ENCODE data around the gene RANBP1.
"Not testable (repeated sequence)": the region's sequence is repeated elsewhere in the genome, so short reads cannot be mapped to it uniquely, and the experiment has no call there.

RANBP1 gene

GRCh38 chr22:20155330-20156041 is 39.6 kb downstream of the RANBP1 start:
- FAIRE-seq, result no peak

- no peak for FAIRE-seq
Observed at GRCh38 chr22:20156042-20156389, 40.1 kb downstream of the RANBP1 start.

DNA sequence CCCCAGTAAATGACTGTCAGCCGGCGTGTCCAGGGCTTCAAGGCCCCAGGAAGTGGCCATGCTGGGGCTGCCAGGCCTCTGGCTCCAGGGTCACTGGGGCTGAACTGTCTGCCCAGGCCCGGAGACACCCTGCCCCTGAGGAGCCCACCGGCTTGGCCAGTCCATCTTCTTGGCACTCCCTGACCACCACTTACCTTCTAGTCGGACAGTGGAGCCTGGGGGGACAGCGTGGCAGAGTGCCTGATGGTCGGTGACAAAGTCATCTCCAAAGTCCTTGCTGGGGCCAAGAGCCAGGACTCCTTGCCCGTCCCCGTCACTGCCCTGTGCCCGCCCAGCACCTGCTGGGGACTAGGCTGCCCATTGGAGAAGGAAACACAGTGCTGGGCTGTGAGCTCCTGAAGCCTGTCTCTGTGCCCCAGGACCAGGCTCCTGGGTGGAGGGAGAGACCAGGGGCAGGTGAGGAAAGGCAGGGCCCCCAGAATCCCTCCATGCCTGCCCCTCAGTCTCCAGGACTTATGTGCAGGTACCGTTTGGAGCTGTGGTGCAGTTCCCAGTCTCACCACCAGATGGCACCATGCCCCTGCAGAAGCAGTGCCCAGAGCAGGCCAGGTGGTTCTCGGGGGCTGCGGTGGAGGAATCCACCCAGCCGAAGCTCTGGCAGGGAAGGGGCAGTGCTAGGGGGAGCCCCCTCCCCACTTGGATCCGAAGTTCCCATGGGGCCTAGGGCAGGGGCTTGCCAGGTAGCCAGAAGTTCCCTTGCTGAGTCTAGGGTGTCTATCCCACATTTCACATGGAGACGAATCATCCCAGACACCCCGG is 40.9 kb downstream of the RANBP1 start:
- FAIRE-seq, result no peak

DNA sequence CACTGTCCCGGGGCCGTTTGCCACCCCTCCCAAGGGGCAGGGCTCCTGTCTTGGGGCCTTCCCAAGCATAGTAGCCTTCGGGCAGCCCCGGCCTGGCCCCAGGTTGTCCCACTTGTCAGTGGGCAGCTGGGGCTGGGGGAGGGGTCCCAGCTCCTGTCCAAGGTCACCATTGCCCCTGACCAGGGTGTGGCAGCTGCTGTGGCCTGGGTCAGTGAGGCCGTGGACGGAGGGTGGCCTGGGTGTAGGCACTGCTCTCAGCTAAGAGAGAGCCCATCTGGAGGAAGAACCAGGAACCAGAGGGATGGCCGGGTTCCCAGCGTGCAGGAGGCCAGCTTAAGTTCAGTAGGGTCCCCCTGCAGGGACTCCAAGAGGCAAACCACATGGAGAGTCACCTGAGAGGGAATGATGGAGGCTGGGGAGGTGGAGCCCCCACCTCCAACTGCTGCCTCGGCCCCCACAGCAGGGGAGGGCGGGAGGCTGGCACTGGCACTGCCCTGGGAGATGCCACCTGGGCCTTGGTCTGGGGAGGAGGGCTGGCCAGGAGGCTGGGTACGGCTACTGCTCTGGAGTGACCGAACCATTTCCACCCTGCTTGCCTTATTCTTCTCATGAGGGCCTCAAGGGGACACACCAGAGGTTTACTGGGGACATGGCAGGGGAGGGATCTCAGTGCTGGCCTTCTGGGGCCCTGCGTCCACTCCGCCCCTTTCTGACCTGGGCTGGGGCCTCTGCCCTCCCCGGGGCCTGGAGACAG is 41.7 kb downstream of the RANBP1 start:
- FAIRE-seq, result no peak

DNA sequence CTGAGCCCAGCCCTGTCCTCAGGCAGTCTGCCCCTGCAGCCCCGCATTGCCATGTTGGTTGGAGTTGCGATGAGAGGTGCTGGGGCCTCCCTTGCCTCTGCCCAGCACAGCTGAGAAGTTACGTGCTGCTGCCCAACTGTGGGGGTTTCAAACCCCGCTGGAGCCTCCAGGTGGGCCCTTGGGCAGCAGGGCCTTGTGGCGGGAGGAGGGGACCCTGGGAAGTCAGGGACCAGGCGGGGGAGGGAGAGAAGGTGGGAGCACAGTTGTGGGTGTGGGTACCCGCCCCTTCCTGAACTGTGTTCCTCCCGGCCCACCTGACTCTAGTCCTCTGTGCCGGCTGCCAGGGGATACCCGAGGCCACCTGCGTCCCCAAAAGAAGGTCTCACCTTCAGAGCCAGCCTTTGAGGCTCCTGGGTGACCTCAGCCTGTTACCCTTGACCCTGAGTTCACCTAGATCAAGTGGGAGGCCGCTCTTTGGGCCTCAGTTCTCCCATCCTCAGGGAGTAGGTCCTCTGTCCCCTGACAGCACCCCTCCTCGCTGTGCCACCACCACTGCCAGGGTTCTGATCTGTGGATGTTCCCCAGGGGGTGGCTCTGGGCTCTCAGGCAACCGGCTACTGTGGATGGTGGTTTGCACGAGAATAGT is 42.6 kb downstream of the RANBP1 start:
- FAIRE-seq, result no peak

GRCh38 chr22:20159076-20159475 is 43.2 kb downstream of the RANBP1 start:
- no peak for FAIRE-seq

- not testable (repeated sequence) for FAIRE-seq
Observed at GRCh38 chr22:20159531-20159930, 43.6 kb downstream of the RANBP1 start.

- FAIRE-seq, result no peak
Observed at GRCh38 chr22:20160041-20160440, 44.1 kb downstream of the RANBP1 start.

GRCh38 chr22:20164863-20165262 is 49.0 kb downstream of the RANBP1 start:
- FAIRE-seq, result no peak

DNA sequence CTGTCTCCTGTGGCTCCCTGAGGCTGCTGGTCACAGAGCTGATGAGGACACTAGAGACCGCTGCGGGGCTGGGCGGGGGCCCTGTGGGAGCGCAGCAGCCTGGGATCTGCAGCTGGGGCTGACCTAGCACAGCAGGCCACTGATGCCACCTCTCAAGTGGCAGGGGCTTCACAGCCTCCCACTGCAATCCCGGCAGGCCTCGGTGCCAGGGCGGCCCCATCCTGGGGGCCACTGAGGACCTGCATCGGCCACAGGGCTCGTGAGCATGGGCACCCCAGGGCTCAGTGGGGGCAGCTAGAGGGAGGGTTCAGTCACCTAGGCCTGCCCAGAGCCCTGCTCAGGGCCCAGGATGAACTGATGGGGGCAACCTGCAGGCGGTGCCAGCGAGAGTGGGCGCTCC is 49.5 kb downstream of the RANBP1 start:
- FAIRE-seq, result no peak

DNA sequence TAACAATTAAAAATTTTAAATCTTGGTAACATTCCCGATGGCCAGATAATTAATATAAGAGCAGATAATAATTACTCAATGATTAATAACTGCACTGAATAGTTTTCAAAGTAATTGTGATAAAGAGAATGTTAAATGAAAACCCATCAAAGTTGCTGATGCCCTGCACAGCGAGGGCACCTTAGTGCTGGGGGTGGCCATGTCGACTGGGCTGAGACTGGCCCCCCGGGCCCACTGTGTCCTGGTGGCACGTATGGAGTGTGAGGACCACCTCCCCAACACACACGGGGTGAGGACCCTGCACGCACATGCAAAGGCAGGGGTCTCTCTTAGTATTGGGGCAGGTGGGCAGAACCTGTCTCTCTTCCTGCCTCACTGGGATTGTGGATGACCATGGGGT is 50.0 kb downstream of the RANBP1 start:
- no peak for FAIRE-seq

DNA sequence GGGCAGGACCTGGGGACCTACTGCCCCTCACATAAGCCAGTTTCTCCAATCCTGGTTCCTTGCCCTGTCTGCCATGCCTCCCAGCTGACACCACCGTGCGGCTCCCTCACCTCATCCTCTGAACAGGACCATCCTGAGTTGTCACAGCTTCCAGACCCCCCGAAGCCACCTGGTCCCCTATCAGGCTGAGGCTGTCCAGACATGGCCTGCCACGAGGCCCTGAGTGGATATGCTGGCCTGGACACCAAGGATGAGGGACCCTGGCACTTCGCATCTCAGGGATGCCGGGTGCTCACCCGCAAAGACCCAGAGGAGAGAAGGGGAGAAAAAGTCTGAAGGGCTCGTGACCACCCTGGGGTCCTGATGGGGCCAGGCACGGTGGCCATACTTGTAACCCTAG is 50.8 kb downstream of the RANBP1 start:
- FAIRE-seq, result no peak

GRCh38 chr22:20167643-20168322 is 51.9 kb downstream of the RANBP1 start:
- no peak for FAIRE-seq

- no peak for FAIRE-seq
Observed at GRCh38 chr22:20169253-20169822, 53.4 kb downstream of the RANBP1 start.

DNA sequence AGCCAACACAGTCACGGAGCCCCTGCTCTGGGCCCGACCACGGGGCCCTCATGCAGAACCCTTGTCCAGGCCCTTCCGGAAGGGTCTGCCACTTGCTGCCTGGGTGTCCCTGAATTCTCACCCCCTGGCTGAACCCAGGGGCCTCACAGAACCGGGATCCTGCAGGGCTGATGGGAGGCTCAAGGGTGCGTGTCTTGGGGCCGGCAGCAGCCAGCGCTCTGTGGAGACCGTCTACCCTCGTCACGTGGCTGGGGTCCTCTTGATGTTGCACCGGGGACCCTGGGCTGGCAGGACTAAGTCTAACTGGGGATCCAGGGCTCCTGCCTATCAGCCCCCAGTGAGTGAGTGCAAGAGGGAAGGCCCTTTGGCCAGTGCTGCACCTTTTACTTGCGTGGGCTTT is 54.3 kb downstream of the RANBP1 start:
- no peak for FAIRE-seq

DNA sequence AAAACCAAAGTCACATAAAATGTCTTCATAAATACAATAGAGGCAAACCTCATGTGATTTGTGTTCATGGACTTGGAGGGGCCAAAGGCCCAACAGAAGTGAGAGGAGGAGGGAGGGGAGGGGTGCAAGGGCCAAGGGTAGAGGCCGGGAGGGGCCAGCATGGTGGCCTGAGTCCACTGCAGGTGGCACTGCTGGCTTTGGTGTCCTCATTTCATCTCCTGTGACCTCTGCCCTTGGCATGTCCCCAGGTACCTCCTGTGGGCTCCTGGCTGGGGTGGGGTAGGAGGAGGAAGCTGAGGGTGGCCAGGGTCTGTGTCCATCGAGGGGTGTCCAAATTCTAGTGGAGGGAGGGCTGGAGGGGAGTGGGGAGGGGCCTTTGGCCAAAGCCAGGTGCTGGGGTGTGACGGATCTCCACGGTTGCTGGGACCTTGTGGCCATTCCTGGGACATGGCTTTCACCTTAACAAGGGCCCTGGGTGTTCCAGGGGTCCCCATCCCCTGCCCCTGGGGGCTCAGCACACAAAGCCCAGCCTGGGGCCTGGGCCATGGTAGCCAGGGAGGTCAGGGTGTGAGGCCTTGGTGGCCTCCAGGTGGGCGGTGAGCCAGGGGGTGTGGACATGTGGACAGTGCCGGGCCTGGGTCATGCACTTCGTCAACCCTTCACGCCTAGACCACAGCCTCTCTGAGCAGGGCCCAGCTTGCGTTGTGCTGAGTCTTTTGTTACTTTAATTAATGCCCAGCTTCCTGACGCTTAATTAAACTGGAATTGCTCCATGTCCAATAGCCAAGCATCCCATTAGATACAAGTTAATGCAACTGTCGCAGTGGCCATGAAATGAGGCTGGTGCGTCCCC is 55.6 kb downstream of the RANBP1 start:
- FAIRE-seq, result no peak

DNA sequence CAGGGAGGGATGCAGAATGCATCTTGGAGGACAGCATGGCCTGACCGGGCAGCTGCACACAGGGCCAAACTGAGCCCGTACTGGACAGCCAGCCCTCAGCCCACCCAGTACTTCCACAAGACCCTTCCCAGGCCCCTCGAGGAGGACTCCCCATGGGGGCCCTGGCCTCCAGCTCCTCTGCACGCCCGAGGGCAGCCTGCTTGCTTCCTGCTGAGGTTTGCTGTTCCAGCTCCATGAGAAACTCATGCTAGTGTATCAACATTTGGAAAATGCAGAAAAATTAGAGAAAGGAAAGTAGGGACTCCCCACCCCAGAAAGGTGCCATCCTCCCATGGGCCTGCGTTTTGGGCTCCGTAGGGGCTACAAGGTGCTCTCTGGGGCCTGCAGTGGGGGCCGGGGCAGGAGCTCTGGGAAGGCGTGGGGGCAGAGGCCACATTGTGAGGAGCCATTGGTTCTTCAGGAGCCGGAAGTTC is 56.3 kb downstream of the RANBP1 start:
- no peak for FAIRE-seq

DNA sequence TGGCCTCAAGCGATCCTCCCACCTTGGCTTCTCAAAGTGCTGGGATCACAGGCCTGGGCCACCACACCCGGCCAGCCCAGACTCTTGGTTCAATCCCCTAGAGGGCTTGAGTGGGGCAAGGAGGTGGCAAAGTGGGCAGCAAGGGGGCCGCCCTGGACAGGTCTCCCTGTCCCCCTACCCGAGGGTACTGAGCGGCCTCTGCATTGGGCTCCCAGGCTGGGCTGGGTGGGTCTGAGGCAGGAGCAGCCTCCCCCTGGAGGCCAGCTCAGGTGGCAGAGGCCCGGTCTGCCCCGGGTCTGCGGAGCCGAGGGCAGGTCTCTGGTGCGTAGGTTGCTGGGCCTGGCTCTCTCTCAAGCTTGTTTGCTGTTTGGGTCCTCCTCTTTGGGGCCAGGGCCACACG is 57.3 kb downstream of the RANBP1 start:
- no peak for FAIRE-seq

GRCh38 chr22:20173772-20174171 is 57.9 kb downstream of the RANBP1 start:
- no peak for FAIRE-seq

DNA sequence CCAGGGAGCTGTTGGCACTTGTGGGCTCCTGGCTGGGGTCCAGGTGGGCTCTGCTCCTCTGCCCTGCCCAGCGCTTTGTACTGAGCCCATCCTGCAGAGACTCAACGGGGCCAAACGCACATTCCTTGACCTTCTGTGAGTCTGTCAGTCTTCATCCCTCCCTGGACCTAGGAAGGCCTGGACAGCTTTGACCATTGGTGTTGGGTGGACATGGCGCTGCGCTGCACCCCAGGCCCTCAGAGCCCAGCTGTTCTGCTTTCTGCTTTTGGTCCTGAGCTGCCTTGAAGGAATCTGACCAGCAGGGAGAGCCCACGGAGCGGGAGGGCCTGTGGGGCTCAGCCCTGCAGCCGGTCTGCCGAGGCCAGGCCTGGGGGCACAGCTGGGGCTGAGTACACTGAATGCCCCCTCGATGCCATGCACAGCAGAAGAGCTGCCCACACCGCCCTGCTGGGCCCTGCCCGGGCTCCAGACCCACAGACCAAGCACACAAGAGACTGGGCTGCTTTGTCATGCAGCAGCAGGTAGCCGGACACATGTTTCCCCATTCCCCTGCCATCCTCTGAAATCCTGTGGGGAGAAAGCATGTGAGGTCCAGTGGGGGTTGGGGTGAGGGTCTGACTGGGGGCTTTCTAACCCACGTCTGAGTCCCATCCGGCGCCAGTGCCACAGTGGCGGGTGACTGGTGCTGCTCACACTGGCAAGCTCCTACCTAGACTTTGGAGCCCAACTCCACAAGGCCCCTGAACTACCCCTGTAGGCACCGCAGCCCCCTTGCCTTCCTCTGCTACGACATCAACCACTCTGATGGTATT is 59.1 kb downstream of the RANBP1 start:
- FAIRE-seq, result no peak

DNA sequence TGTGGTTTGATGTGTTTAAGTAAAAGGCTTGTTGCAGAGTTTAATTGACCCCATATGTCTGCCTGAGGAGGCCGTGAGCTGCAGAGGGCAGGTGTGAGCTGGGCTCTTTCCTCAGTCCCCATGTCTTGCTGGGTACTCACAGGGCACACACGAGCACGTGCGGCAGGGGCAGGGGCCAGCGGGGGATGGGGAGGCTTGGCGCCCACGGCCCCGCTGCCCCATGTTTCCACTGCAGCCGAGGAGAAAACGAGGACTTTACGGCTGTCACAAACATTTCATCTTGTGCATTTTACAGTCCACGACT is 59.6 kb downstream of the RANBP1 start:
- FAIRE-seq, result no peak

Measured in TTC549 (cell line).